ENCODE measurements around the gene POM121C. TPM values are rescaled to one million over a fixed set of nuclear protein-coding genes. Genes with fewer than 3 reads are reported as not detected.
A peak's percentile ranks its signal among the peaks of the same experiment; 100 is the strongest.
"Not testable (repeated sequence)": the region's sequence is repeated elsewhere in the genome, so short reads cannot be mapped to it uniquely, and the experiment has no call there.

POM121C gene
- polyA plus RNA-seq, 2 of the 4 experiments (the other 2 are of a cell fraction): 11.0 to 25.4 TPM

- H3K27ac ChIP-seq; H3K4me2 ChIP-seq; POLR2A ChIA-PET; H3K9me3 ChIP-seq; DNase-seq (ENCODE audit: low read depth in 1 of 2, low spot score in 1 of 2); CTCF ChIA-PET; H3K4me3 ChIP-seq; FAIRE-seq; ATAC-seq; H3K4me1 ChIP-seq: not testable (repeated sequence)
- WGBS (ENCODE audit: missing lambda C conversion rate): 93% methylated on average over 9 of the region's 13 CpGs
These were observed 66.4 kb downstream of the POM121C start for GRCh38 chr7:75419693-75420092.

DNA sequence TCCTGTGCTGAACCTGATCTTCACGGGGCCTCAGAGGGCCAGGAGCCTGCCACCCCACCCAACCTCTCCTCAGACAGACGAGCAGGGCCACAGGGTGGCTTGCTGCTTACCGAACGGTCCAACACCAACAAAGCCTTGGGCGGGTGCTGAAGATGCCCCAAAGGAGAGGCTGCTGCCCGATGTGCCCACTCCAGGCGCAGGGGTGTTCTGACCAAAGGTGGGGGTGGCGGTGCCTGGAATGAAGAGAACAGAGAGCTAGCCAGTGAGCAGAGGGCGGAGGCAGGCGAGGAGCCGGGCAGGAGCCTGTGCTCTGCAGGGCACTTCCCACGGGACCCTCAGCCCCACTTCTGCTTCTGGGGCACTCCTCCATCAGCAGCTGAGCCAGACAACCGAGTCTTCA, 66.9 kb downstream of the POM121C start:
- POLR2A ChIA-PET, H3K4me3 ChIP-seq, H3K27ac ChIP-seq, FAIRE-seq, H3K4me2 ChIP-seq, H3K4me1 ChIP-seq, H3K9me3 ChIP-seq, CTCF ChIA-PET: not testable (repeated sequence)
- DNase-seq (ENCODE audit: low read depth in 1 of 2, low spot score in 1 of 2) (peak in 1 of 2 experiments; percentile 4), ATAC-seq (peak in 1 of 2 experiments; percentile 22; a peak in 3 of 6 replicates)
- WGBS (ENCODE audit: missing lambda C conversion rate): 91% methylated on average over 11 of the region's 13 CpGs

DNA sequence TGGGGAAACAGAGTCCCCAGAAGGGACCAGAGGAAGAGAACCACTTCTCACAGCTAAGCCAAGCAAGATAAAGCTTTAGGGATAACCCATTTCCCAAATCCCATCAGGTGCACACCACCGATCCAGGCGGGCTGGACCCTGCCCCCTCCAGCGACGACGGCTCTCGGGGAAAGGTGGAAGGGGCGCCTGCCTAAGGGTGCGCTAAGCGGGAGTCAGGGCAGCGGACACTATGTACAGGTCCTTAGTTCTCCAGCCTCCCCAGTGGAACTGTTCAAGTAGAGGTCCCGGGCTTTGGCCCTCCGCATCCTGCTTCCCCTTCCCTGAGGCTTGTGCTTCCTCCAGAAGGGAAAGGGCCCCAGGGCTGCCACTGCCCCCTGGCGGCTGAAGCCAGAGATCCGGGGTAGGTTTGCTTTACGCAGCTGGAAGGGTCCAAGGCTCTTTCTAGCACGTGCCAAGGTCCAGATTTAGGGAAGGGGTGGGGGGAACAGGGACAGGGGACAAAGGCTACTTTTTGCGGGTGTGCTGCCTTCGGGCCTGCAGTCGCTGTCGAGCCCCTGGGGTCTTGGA, 67.7 kb downstream of the POM121C start:
- CTCF ChIA-PET: not testable (repeated sequence)
- 96% methylated on average over 10 of the region's 20 CpGs for WGBS (ENCODE audit: missing lambda C conversion rate)

DNA sequence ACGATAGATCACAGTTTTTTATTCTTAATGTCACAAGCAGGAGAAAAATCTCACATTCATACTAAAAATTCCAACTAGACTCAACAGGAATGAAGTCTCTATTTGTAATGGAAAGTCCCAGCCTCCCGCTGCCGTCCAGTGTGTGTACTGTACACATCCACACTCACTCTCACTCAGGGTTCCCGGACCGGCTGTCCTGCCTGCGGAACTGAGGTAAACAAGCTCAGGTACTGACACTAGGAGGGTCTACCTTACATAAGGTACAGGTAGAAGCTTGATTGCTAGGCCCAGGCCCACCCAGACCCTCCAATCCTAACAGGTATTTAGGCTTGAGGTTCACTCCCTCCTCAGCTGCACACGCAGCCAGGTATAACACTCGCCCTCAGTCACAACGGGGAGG, 69.3 kb downstream of the POM121C start:
- CTCF ChIA-PET; H3K4me1 ChIP-seq; H3K9me3 ChIP-seq; H3K4me3 ChIP-seq; ATAC-seq; POLR2A ChIA-PET; DNase-seq (ENCODE audit: low read depth in 1 of 2, low spot score in 1 of 2); H3K27ac ChIP-seq; FAIRE-seq; H3K4me2 ChIP-seq: not testable (repeated sequence)
- 90% methylated on average over 8 of the region's 9 CpGs for WGBS (ENCODE audit: missing lambda C conversion rate)

More for the DNA sequence above, 67.7 kb downstream of the POM121C start:
- H3K4me3 ChIP-seq; H3K27ac ChIP-seq; DNase-seq (ENCODE audit: low read depth in 1 of 2, low spot score in 1 of 2); H3K4me2 ChIP-seq; FAIRE-seq; H3K9me3 ChIP-seq; H3K4me1 ChIP-seq; POLR2A ChIA-PET: not testable (repeated sequence)
- ATAC-seq: peak; percentile 58 to 75

DNA sequence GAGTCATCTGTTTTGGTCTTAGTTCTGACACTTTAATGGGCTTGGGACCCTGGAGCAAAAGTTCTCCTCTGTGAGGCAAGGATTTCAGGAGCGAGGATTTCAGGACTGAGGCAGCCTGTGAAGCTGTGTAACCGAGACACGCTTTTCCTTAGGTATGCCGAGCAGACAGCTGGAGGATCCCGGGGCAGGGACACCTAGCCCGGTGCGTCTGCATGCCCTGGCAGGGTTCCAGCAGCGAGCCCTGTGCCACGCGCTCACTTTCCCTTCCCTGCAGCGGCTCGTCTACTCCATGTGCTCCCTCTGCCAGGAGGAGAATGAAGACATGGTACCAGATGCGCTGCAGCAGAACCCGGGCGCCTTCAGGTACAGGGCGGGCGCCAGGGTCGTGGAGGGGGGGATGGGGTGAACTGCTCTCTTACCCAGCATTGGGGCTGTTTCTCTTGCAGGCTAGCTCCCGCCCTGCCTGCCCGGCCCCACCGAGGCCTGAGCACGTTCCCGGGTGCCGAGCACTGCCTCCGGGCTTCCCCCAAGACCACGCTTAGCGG, 70.2 kb downstream of the POM121C start:
- FAIRE-seq, POLR2A ChIA-PET, CTCF ChIA-PET: not testable (repeated sequence)

DNA sequence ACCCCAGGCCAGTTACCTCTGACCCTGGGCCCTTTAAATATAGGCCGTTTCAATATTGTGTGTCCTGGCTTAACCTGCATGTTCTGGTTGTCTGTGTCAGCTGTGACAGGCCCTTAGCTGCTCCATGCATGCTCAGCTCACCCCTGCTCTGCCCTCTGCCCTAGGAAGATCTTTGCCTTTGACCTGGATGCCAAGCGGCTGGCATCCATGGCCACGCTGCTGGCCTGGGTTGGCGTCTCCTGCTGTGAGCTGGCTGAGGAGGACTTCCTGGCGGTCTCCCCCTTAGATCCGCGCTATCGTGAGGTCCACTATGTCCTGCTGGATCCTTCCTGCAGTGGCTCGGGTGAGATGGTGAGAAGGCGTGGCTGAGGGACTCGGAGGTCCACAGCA, 70.7 kb downstream of the POM121C start:
- not testable (repeated sequence) for FAIRE-seq, H3K27ac ChIP-seq

More for the DNA sequence above, 70.2 kb downstream of the POM121C start:
- not testable (repeated sequence) for H3K4me1 ChIP-seq; H3K4me3 ChIP-seq; H3K4me2 ChIP-seq; ATAC-seq; DNase-seq (ENCODE audit: low read depth in 1 of 2, low spot score in 1 of 2); H3K27ac ChIP-seq; H3K9me3 ChIP-seq
- WGBS (ENCODE audit: missing lambda C conversion rate): 74% methylated on average over 10 of the region's 27 CpGs

GRCh38 chr7:75414708-75415427, 71.2 kb downstream of the POM121C start:
- FAIRE-seq; H3K4me1 ChIP-seq; H3K27ac ChIP-seq; ATAC-seq; DNase-seq (ENCODE audit: low read depth in 1 of 2, low spot score in 1 of 2); POLR2A ChIA-PET; CTCF ChIA-PET; H3K4me3 ChIP-seq; H3K9me3 ChIP-seq; H3K4me2 ChIP-seq: not testable (repeated sequence)
- 87% methylated on average over 10 of the region's 13 CpGs for WGBS (ENCODE audit: missing lambda C conversion rate)

More for the DNA sequence above, 70.7 kb downstream of the POM121C start:
- DNase-seq (ENCODE audit: low read depth in 1 of 2, low spot score in 1 of 2); H3K4me3 ChIP-seq; H3K4me2 ChIP-seq; POLR2A ChIA-PET; ATAC-seq; CTCF ChIA-PET; H3K9me3 ChIP-seq; H3K4me1 ChIP-seq: not testable (repeated sequence)
- WGBS (ENCODE audit: missing lambda C conversion rate): 95% methylated on average over 10 of the region's 11 CpGs

DNA sequence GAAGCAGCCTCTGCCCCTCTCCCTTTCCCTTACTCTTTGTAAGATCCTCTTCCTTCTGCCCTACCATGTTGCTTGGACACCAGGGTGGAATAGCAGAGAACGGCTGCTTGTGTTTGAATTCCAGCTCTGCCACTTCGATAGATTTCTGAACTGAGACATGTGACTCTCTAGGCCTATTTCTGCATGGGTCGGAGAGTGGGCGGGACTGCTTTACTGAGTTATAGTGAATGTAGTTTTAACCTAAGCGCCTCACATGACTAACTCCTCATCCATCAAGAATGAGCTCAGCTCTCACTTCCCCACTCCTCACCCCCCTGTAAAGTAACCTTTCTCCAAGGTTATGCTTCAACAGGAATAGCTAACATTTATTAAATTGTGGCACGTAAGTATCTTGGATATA, 71.9 kb downstream of the POM121C start:
- CTCF ChIA-PET; H3K4me2 ChIP-seq; FAIRE-seq; H3K4me3 ChIP-seq; ATAC-seq; DNase-seq (ENCODE audit: low read depth in 1 of 2, low spot score in 1 of 2); H3K27ac ChIP-seq; POLR2A ChIA-PET; H3K9me3 ChIP-seq; H3K4me1 ChIP-seq: not testable (repeated sequence)
- WGBS (ENCODE audit: missing lambda C conversion rate): 88% methylated on average over 5 of the region's 6 CpGs

GRCh38 chr7:75410823-75411173, 75.3 kb downstream of the POM121C start:
- DNase-seq (ENCODE audit: low read depth in 1 of 2, low spot score in 1 of 2); H3K4me3 ChIP-seq; H3K27ac ChIP-seq; H3K4me1 ChIP-seq; H3K9me3 ChIP-seq; CTCF ChIA-PET; H3K4me2 ChIP-seq; FAIRE-seq; POLR2A ChIA-PET: not testable (repeated sequence)
- no CpG with 5 or more reads among the region's 13 CpGs for WGBS (ENCODE audit: missing lambda C conversion rate)
- ATAC-seq: peak in 1 of 2 experiments; percentile 10; a peak in 3 of 6 replicates

GRCh38 chr7:75409880-75410822, 75.9 kb downstream of the POM121C start:
- H3K4me2 ChIP-seq; H3K4me1 ChIP-seq; FAIRE-seq; CTCF ChIA-PET; DNase-seq (ENCODE audit: low read depth in 1 of 2, low spot score in 1 of 2); H3K9me3 ChIP-seq; POLR2A ChIA-PET: not testable (repeated sequence)
- ATAC-seq: peak; percentile 84 to 93
- H3K27ac ChIP-seq: peak overlapping the region in 1 of 2 experiments; percentile 67; a peak in 2 of 6 replicates
- H3K4me3 ChIP-seq: peak overlapping the region; percentile 37; the same call in 1 of the 3 replicates
- 80% methylated on average over 7 of the region's 74 CpGs for WGBS (ENCODE audit: missing lambda C conversion rate)

GRCh38 chr7:75404663-75405062, 81.4 kb downstream of the POM121C start:
- peak; percentile 62 to 89 for ATAC-seq
- FAIRE-seq; H3K4me1 ChIP-seq; H3K27ac ChIP-seq; H3K9me3 ChIP-seq; H3K4me2 ChIP-seq; CTCF ChIA-PET; DNase-seq (ENCODE audit: low read depth in 1 of 2, low spot score in 1 of 2); H3K4me3 ChIP-seq; POLR2A ChIA-PET: not testable (repeated sequence)
- WGBS (ENCODE audit: missing lambda C conversion rate): 100% methylated on average over 1 of the region's 18 CpGs
